SK-N-SH (cell line): ENCODE data around the gene SESN1.

Experiments used
- CTCF ChIP-seq: fragments of 200-600 bp; sonication (generic); IDR thresholded peaks from 2 replicates; pipeline ENCODE4 v1.6.1; 2017; ENCODE audit warnings: antibody characterized with exemption, mild to moderate bottlenecking, moderate library complexity
- EP300 ChIP-seq, 2 experiments: IDR thresholded peaks; 2 replicates each; pipeline versions ENCODE4 v1.4.0 to v1.6.1; 2012; ENCODE audit warnings: borderline replicate concordance in 1 of 2, low read depth in 1 of 2, low read length in 1 of 2
- IRF3 ChIP-seq: fragments of 150-350 bp; IDR thresholded peaks from 2 replicates; pipeline ENCODE4 v1.6.1; 2016; ENCODE audit warnings: mild to moderate bottlenecking, low read depth, low read length
- MAX ChIP-seq: IDR thresholded peaks from 2 replicates; pipeline ENCODE4 v1.4.0; 2012; ENCODE audit warnings: low read depth
- MXI1 ChIP-seq: IDR thresholded peaks from 2 replicates; pipeline ENCODE4 v1.6.1; 2012; ENCODE audit warnings: mild to moderate bottlenecking, low read depth, low read length, improper control_type of control experiment
- RCOR1 ChIP-seq: fragments of 150-350 bp; IDR thresholded peaks from 2 replicates; pipeline ENCODE4 v1.6.1; 2017; ENCODE audit warnings: antibody characterized with exemption, low read length

- TF ChIP-seq IRF3: no peak
- TF ChIP-seq RCOR1: no peak
- TF ChIP-seq MXI1: no peak
- no peak for TF ChIP-seq CTCF
- no peak for TF ChIP-seq MAX
- no peak for TF ChIP-seq EP300 (IDR thresholded peaks at IDR 0.05; ENCODE audit: borderline replicate concordance in 1 of 2, low read depth in 1 of 2, low read length in 1 of 2)
Observed at GRCh38 chr6:108961985-108962384, 132.7 kb downstream of the SESN1 start.
